NCI-H2081 (cell line): ENCODE measurements around the gene LRGUK.
A peak's percentile ranks its signal among the peaks of the same experiment; 100 is the strongest.
"Not testable (repeated sequence)": the region's sequence is repeated elsewhere in the genome, so short reads cannot be mapped to it uniquely, and the experiment has no call there.

ENCODE experiments used
- DNase-seq, 2 experiments: peaks; one replicate each; lab custom pipeline; 2025; lab: John Stamatoyannopoulos, UW

The LRGUK gene, protein sequence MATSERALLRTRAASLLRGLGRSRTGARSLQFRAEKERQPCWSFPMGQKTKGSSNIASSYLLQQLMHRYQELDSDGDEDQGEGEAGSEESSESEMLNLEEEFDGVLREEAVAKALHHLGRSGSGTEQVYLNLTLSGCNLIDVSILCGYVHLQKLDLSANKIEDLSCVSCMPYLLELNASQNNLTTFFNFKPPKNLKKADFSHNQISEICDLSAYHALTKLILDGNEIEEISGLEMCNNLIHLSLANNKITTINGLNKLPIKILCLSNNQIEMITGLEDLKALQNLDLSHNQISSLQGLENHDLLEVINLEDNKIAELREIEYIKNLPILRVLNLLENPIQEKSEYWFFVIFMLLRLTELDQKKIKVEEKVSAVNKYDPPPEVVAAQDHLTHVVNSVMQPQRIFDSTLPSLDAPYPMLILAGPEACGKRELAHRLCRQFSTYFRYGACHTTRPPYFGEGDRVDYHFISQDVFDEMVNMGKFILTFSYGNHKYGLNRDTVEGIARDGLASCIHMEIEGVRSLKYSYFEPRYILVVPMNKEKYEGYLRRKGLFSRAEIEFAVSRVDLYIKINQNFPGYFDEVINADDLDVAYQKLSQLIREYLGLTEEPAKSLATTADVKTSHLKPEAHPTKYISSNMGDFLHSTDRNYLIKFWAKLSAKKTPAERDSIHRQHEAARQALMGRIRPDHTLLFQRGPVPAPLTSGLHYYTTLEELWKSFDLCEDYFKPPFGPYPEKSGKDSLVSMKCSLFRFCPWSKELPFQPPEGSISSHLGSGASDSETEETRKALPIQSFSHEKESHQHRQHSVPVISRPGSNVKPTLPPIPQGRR

DNA sequence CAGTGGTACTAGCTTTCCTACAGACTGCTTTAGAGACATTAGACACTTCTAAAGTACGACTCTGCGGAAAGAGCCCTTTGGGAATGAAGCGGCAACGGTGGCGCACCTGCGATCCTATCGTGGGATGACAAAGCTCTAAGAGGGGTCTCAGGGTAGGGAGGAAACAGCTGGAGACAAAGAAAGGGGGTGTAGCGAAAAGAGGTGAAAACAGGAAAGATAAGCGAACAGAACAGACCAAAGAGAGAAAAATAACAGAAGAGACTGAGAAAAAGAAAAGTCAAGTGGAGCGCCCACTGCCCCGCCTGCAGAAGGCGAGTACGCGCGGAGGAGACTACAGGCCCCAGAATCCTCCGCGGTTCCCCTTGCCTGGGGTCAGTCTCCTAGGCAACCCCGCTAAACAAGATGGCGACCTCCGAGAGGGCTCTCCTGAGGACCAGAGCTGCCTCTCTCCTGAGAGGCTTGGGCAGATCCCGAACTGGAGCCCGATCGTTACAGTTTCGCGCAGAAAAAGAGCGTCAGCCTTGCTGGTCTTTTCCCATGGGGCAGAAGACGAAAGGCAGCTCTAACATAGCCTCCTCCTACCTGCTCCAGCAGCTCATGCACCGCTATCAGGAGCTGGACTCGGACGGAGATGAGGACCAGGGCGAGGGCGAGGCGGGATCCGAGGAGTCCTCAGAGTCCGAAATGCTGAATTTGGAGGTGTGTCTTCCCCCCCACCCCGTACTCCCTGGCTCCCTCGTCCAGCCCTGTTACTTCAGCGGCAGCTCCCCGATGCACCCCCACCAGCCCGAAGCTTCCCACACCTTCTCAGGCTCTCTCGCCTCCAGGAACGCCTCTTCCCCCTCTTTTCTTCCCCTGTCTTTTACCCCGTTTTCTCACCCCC lies at the start of gene LRGUK:
Gene LRGUK (plus strand): TSS at position 375 of the 883 bp plus-strand sequence. CDS start 28 bp downstream, at position 403.
- DNase-seq, result peak; percentile 82 to 86

DNA sequence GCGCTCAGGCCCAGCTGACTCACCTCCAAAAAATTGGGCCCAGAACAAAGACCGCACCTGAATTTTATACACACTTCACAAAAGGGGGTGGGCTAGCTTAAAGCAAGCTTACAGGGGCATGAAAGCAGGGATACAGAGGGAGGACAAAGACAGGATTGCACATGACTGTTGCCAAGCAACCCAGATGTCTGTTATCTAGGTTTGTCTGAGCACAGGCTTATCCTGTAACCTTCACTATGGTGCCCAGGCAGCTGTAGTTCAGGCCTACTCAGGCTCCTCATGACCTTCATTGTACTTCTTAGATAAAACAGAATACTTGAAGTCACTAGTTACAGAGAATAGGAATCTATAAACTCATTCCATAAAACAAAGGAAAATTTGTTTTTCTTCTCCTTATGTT lies 49.6 kb upstream of the LRGUK start:
- not testable (repeated sequence) for DNase-seq

DNA sequence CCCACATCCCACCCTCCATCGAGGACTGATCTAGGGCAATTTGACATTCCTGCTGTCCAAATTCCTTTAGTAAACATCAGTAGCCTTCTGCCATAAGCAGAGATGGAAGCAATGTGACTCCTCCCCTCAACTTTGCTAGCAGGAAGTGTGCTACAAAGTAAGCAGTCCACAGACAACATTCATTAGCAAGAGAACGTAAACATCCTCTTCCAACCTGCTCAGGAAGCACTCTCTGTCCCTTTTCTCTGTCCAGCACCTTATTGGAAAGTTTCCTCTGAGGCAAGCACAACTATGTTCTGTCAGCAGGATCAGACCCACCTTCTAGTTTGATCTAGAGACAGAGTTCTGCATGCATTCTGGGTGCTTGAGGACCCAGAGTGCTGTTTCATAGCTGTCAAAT lies 48.1 kb upstream of the LRGUK start:
- DNase-seq, result no peak

DNA sequence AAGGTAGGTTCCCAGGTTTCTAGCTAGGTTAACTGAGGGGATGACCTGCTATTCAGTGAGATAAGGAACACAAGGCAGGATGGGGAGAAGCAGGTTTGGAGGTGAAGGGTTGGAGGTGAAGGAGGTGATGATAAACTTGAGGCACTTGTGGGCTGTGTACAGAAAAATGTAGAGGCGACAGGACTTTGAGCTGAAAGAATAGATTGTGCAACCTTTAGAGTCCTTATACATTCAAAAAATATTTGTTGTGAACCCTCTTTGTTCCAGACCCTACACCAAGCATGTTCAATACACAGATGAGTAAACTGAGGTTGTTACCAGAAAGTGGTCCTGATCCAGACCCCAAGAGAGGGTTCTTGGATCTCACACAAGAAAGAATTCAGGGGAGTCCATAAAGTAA lies 45.4 kb upstream of the LRGUK start:
- DNase-seq, result no peak

DNA sequence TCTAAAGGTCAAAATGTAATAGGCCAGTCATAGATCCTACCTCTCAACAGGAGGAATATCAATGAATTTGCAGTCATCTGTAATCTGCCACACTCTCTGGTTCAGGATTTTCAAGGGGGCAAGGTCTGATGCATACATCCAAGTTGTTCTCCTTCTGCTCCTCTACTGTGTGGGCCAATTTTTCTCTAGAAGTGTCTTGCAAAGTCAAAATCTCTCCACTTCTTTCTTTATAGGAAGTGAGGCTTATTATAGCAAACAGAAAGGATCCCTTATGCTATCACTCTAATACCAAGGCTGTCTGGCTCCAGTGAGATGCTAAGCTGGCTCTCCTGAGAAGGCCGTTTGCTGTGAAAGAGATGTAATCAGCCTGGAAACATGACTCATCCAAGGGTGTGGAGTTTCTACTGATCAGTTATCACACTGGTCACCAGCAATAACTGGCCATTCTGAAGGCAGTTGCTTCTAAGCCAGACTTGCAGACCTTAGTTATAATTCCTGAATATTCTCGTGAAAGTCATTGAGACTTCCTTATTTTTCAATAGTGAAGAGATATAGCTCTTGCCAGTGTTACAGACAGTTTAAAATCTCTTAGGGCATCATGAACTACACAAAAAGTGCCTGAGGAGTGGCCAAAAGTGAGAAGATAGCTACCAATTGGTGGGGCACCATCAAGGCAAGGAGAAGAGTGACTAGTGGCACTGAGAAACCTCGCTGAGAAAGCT lies 43.2 kb upstream of the LRGUK start:
- no peak for DNase-seq

DNA sequence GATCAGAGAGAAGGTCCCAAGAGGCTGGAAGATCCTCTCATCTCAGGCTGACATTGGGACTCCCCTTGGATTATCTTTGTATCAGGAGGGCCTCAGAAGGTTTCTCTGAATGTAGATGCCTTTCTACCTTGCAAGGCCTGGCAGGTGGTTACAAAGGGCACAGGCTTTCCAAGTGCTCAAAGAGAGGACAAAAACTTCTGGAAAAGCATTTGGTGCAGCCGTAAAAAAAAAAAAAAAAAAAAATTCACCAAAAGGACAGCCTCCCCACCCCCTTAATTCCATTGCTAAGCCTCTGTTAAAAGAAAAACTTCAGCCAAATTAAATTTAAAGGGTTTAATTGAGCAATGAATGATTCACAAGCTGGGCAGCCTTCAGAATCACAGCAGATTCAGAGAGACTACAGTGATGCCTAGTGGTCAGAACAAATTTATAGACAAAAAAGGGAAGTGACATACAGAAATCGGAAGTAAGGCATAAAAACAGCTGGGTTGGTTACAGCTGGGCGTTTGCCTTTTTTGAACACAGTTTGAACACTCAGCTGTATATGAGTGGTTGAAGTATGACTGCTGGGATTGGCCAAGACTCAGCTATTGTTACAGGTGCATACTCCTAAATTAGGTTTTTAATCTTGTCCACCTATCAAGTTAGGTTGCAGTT lies 42.5 kb upstream of the LRGUK start:
- DNase-seq, result no peak

DNA sequence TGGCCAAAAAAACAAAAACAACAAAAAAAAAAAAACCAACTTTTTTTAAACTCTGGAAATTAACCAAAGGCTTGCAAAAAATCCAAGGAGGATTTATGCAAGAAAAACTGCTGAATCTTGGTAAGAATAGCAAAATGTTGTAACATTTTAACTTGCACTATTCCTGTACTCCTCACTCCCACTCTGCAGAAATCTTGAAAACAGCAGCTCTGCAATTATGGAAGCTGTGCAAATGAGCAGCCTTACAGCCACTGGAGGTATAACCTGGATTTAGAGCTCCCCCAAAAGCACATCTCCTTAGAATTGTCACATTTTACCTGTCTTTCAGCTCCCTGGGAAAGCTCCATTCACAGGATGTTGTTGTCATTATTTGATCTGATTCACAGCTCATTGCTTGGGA lies 41.8 kb upstream of the LRGUK start:
- no peak for DNase-seq

DNA sequence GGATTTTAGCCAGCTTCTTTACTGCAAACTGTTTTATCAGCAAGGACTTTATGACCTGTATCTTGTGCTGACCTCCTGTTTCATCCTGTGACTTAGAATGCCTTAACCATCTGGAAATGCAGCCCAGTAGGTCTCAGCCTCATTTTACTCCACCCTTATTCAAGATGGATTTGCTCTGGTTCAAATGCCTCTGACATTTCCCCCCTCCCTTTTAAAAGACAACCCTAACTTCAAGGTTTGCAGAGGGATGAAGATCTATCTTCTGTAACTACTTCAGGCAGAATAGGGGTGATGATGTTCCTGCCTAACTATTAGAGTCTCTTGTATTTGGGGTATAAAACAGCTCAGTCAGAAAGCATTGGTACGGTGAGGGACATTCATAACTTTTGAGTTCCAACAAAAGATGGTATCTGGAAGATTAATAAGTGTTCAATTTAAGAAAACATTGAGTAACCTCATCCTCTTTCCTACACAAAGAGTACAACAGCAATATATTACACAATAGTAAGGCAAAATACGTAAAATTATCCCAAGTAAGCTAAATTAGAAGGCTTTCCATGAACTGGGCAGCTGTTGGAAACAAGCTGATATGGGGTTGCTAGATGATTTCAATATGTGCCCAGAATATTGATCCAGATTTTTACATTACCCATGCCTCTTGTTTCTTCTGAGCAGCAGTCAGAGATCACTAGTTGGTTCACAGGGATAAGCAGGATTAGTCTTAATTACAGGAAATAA lies 40.0 kb upstream of the LRGUK start:
- no peak for DNase-seq

DNA sequence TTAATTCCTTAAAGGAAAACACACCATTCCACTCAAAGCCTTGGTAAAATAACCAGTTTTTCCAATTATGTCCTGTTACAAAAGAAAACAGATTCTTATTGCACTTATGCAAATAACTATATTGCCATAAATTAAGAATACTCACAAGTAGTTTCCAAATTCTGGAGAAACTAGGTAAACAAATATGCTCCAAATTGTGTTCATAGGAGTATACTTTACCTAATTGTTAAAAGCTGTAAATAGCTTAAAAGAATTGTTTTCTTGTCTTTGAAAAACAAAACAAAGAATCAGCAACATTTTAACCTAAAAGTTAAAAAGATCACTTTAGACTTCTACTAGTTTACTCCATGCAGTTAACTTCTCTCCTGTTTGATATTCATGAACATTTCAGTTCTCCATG lies 38.9 kb upstream of the LRGUK start:
- DNase-seq, result no peak

DNA sequence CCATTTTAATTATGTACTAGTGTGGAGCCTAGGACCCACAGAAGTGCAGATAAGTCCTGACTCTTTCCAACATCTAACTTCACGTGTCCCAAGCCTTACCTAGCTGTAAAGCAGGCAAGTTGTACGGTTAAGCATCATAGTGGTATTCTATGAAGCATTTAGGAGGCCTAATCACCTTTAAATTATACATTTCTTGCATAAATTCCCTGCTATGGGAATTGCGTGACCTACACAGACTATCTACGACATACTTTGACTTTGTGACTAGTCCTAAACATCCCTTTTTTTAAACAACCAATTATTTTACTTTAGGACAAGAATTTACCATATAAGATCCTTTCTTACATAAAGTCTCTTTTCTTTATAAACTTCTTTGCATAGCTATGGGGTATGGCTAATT lies 37.7 kb upstream of the LRGUK start:
- DNase-seq, result peak in 1 of 2 experiments; percentile 10

DNA sequence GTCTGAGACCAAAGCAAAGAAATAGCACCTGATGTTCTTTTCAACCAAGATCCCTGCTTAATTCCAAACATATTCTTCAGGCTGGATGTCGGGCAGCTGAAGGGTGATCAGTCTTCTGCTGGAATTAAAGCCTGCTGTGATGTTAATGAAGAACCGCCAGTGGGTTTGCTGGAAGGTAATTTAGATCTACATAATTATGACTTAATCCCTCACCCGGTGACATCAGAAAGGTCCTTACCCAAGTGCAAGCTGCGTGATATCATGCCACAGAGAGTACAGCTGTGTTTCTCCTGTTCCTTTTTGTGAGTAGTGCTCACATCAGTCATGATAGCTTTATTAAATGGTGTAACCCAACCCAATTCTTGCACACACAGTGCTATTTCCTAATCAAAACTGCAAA lies 29.1 kb upstream of the LRGUK start:
- no peak for DNase-seq

DNA sequence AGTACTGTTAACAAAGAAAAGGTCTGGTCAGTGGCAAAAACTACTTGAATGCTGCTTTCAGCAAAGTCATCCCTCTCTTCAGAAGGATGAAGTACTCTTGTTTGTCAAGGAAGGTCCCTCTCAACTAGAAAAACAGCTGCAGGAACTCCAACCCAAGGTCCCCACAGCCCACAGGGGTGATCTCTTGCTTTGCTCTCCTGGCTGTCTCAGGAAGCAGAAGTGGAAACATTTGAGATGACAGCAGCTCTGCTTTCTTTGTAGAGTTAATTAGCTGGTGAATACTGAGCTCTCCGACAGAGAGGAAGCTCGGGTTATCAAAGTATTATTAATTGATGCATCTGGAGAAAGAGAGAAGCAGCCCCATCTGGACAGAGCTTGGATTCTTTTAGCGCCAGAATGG lies 25.4 kb upstream of the LRGUK start:
- no peak for DNase-seq

DNA sequence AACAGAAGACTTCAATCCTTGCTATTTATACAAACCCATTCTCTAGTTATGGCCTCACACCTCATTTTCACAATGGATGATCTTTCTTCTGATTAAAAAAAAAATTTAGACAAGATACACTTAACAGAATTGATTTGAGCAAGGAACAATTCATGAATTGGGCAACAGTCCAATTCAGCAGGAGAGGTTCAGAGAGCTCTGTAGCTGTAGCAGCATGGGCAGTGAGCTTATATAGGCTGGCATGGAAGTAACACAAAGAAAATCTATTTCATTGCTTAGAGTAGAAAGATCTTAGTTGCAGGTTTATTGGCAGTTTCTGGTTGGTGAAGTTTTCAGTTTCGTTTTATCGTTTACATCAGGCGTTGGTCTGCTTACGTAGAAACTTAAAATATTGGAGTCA lies 23.0 kb upstream of the LRGUK start:
- no peak for DNase-seq

DNA sequence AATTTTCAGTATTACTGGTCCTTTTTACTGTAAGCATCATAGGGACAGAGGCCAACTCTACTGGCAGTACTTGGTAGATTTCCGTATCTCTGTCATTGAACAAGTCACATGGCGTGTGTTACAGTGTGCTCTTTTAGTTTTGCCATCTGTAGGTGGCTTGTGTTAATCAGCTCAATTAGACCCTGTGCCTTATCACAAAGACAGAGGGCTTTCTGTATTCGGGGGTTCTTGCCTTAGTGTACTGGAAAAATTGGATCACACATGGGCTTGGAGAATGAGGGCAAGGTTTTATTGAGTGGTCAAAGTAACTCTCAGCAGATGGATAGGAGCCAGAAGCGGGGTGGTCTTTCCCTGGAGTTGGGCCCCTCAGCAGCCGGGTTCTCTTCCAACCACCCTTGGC lies 21.3 kb upstream of the LRGUK start:
- no peak for DNase-seq

DNA sequence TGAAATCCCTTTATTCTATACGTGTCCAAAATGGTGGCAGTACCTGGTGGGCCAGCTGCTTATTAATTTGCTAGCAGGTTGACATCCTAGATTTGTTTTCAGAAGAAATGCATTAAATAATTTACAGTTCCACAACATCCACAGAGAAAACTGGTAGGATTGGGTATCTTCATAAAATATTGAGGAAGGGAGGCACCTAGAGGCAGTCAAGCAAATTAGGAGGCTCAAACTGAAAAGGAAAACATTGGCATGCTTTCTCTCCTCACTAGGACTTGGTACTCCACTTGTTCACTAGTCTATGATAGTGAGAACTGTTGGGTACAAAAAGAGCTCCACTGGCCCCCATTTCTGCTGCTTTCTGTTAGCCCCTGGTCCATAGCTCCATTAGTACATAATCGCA lies 18.3 kb upstream of the LRGUK start:
- no peak for DNase-seq

DNA sequence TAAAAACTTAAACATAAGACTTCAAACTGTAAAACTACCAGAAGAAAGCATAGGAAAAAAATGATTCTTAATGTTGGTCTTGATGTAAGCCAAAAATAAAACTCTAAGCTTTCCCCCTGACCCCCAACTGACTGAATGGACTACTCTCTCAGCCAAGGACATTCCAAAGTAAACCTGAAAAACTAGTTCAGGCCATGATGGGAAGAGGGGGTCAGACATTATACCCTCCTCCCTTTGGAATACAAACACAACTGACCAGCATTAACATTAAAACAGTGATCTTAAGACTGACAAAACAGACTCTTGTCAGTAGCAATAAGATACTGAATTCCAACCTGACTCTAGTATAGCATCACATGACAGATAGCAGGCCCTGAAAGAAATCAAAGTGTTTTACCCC lies 13.5 kb upstream of the LRGUK start:
- DNase-seq, result no peak

DNA sequence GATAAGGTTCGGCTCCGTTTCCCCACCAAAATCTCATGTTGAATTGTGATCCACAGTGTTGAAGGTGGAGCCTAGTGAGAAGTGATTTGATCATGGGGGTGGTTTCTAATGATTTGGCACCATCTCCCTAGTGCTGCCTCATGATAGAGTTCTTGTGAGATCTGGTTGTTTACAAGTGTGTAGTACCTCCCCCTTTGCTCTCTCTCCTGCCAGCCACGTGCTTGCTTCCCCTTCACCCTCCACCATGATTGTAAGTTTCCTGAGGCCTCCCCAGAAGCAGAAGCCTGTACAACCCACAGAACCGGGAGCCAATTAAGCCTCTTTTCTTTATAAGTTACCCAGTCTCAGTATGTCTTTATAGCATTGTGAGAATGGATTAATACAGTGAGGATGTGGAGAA lies 12.1 kb upstream of the LRGUK start:
- DNase-seq, result no peak

DNA sequence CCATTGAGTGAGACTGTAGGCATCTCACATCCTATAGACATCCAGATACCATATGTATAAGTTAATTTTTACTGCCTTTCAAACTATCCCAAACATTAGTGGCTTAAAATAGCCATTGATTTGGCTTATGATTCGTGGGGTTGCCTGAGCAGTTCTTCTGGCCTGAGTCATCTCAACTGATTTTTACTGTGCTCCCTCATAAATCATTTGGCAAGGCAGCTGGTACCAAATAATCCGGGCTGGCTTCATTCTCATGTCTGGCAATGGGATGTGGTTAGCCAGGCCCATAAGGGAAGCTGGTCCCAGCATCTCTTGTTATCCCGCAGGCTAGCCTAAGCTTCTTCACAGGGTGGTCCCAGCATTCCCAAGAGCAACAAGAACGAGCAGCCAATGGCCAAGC lies 6.7 kb upstream of the LRGUK start:
- DNase-seq, result no peak

DNA sequence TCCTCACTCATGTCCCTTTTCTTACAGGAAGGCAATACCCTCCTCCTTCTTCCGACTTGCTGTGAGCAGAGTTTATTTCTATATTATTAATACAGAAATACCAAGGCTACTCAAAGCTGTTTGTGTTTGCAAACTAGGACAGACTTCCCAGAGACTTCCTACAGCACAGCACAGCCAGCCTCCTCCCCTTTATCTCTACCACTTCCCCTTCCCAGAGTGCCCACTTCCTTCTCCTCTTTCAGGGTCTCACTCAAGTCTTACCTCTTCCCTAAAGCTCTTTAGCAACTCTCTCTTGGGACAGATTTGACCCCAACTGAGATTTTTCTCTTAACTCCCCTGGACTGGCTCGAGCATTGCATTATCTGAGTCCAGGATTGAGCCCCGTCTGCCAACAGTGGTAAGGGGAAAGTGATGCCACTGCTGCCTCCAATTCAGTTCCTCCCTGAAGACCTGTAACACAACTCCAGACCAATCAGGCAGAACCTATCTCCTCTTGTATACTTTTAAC lies 5.5 kb upstream of the LRGUK start:
- DNase-seq, result no peak

DNA sequence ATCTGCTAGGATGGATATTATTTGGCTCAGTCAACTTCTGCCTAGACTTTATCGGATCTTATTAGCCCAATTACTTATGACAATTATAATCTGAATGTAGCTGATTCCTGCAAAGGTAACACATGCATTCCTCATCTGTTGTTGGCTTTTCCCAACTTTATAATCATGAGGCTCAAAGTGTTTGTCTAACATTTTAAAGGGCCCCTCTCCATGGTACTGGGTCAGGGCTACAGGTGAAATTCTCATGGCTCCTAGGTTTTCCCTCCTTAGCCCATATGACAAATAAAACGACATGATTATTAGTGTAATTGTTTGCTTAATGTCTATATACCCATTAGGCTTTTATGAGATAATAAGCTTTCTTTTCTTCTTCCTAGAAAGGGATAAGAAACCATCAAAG lies 4.2 kb upstream of the LRGUK start:
- no peak for DNase-seq
